ENCODE results near the gene TNS2. TPM values are rescaled to one million over a fixed set of nuclear protein-coding genes. Genes with fewer than 3 reads are reported as not detected.

The TNS2 gene
- total and polyA plus RNA-seq, 9 of the 15 experiments (the other 6 are each of a cell fraction or from before 2014, with no cell fraction given): 0.28 to 3.1 (median 1.2) TPM; not detected in 1

DNA sequence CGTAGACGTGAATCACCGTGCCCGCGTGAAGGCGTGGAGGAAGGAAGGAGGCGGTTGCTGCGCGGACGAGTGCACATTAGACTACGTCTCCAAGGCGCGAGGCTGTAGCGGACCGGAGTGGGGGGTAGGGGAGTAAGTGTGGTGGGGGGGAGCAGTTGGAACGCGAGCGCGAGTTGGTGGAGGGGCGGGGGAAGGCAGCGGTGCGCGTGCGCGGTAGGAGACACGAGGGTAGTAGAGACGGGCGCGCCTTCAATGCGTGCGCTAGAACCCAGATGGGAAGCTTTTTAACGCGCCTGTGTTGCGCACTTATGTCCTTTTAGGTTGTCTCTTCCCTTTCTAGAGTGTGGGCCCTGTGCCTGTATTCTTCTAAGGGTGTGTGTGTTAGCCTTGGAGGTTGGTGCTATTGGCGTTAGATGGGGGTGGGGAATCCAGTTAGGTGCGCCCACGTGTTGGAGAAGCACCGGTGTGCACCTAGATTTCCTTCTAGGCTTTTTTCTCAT, 43.0 kb upstream of the TNS2 start (continued):
- TF ChIP-seq, protein P1, sequence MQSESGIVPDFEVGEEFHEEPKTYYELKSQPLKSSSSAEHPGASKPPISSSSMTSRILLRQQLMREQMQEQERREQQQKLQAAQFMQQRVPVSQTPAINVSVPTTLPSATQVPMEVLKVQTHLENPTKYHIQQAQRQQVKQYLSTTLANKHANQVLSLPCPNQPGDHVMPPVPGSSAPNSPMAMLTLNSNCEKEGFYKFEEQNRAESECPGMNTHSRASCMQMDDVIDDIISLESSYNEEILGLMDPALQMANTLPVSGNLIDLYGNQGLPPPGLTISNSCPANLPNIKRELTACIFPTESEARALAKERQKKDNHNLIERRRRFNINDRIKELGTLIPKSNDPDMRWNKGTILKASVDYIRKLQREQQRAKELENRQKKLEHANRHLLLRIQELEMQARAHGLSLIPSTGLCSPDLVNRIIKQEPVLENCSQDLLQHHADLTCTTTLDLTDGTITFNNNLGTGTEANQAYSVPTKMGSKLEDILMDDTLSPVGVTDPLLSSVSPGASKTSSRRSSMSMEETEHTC (IDR thresholded peaks at IDR 0.05): peak; percentile 16; the same call in 1 of the 2 replicates
- TF ChIP-seq, protein P2, sequence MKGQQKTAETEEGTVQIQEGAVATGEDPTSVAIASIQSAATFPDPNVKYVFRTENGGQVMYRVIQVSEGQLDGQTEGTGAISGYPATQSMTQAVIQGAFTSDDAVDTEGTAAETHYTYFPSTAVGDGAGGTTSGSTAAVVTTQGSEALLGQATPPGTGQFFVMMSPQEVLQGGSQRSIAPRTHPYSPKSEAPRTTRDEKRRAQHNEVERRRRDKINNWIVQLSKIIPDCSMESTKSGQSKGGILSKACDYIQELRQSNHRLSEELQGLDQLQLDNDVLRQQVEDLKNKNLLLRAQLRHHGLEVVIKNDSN (CRISPR knock-in tag; IDR thresholded peaks at IDR 0.05): peak; percentile 12; the same call in 1 of the 2 replicates
- TF ChIP-seq DMBX1 (CRISPR knock-in tag; IDR thresholded peaks at IDR 0.05; ENCODE audit: borderline replicate concordance): no peak
- no peak for TF ChIP-seq MAFK (IDR thresholded peaks at IDR 0.05; ENCODE audit: low read length)
- TF ChIP-seq MEF2D (tag; conservative IDR thresholded peaks at IDR 0.05; ENCODE audit: low read depth): no peak
- TF ChIP-seq POLR2AphosphoS2 (IDR thresholded peaks at IDR 0.05; ENCODE audit: low read length): peak; percentile 30; the same call in 1 of the 2 replicates
- TF ChIP-seq, protein P3, sequence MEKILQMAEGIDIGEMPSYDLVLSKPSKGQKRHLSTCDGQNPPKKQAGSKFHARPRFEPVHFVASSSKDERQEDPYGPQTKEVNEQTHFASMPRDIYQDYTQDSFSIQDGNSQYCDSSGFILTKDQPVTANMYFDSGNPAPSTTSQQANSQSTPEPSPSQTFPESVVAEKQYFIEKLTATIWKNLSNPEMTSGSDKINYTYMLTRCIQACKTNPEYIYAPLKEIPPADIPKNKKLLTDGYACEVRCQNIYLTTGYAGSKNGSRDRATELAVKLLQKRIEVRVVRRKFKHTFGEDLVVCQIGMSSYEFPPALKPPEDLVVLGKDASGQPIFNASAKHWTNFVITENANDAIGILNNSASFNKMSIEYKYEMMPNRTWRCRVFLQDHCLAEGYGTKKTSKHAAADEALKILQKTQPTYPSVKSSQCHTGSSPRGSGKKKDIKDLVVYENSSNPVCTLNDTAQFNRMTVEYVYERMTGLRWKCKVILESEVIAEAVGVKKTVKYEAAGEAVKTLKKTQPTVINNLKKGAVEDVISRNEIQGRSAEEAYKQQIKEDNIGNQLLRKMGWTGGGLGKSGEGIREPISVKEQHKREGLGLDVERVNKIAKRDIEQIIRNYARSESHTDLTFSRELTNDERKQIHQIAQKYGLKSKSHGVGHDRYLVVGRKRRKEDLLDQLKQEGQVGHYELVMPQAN (IDR thresholded peaks at IDR 0.05; ENCODE audit: borderline replicate concordance): peak; percentile 98
- TF ChIP-seq, protein P4, sequence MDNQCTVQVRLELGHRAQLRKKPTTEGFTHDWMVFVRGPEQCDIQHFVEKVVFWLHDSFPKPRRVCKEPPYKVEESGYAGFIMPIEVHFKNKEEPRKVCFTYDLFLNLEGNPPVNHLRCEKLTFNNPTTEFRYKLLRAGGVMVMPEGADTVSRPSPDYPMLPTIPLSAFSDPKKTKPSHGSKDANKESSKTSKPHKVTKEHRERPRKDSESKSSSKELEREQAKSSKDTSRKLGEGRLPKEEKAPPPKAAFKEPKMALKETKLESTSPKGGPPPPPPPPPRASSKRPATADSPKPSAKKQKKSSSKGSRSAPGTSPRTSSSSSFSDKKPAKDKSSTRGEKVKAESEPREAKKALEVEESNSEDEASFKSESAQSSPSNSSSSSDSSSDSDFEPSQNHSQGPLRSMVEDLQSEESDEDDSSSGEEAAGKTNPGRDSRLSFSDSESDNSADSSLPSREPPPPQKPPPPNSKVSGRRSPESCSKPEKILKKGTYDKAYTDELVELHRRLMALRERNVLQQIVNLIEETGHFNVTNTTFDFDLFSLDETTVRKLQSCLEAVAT (IDR thresholded peaks at IDR 0.05): 0 out of 4 replicates have a peak, but pooled peaks of 1 of the 2 experiments have one; percentile 10
